Dermis blood vessel endothelial cell (primary cell): ENCODE results near the gene ANP32E. TPM values are rescaled to one million over a fixed set of nuclear protein-coding genes. Genes with fewer than 3 reads are reported as not detected.
"Not testable (repeated sequence)": the region's sequence is repeated elsewhere in the genome, so short reads cannot be mapped to it uniquely, and the experiment has no call there.

Experiments
- DNase-seq: peaks from one replicate; pipeline ENCODE4 v3.0.0; 2010
- total RNA-seq: library from RNA; depleted of rRNA; stranded (reverse); fragments of >200 nt; gene quantifications from 2 replicates; pipeline ENCODE4 v1.2.3, GENCODE V29; 2014

ANP32E gene
- total RNA-seq, 1 donor from 2014 or later = 18.2 TPM

GRCh38 chr1:150256554-150257341 is 20.8 kb upstream of the ANP32E start:
- DNase-seq = no peak

GRCh38 chr1:150256198-150256553 is 20.3 kb upstream of the ANP32E start:
- no peak for DNase-seq

GRCh38 chr1:150249936-150250335 is 14.0 kb upstream of the ANP32E start:
- DNase-seq = no peak

- DNase-seq = no peak
These were observed 7.1 kb upstream of the ANP32E start for GRCh38 chr1:150243003-150243402.

- DNase-seq = no peak
These were observed 1.8 kb upstream of the ANP32E start for GRCh38 chr1:150237746-150238145.

GRCh38 chr1:150237176-150237575 is 1.3 kb upstream of the ANP32E start:
- DNase-seq = not testable (repeated sequence)

GRCh38 chr1:150236614-150237100 is 745 bp upstream of the ANP32E start:
- no peak for DNase-seq

GRCh38 chr1:150235294-150235851 is 539 bp downstream of the ANP32E start:
- DNase-seq = peak; percentile 38

GRCh38 chr1:150234566-150235293 is 1.2 kb downstream of the ANP32E start:
- DNase-seq = peak; percentile 76

GRCh38 chr1:150234309-150234565 is 1.7 kb downstream of the ANP32E start:
- no peak for DNase-seq

GRCh38 chr1:150233359-150234308 is 2.3 kb downstream of the ANP32E start:
- no peak for DNase-seq

- DNase-seq = not testable (repeated sequence)
These were observed 3.0 kb downstream of the ANP32E start for GRCh38 chr1:150232921-150233320.

- not testable (repeated sequence) for DNase-seq
These were observed 7.7 kb downstream of the ANP32E start for GRCh38 chr1:150228246-150228645.

- no peak for DNase-seq
These were observed 8.7 kb downstream of the ANP32E start for GRCh38 chr1:150227228-150227627.

- no peak for DNase-seq
These were observed 9.4 kb downstream of the ANP32E start for GRCh38 chr1:150226486-150226885.

GRCh38 chr1:150225546-150225945 is 10.4 kb downstream of the ANP32E start:
- no peak for DNase-seq

GRCh38 chr1:150224983-150225382 is 10.9 kb downstream of the ANP32E start:
- no peak for DNase-seq

GRCh38 chr1:150221552-150221951 is 14.4 kb downstream of the ANP32E start:
- DNase-seq = peak; percentile 32

GRCh38 chr1:150215855-150216254 is 20.1 kb downstream of the ANP32E start:
- not testable (repeated sequence) for DNase-seq

GRCh38 chr1:150214099-150214756 is 21.7 kb downstream of the ANP32E start:
- DNase-seq = not testable (repeated sequence)

GRCh38 chr1:150213170-150214098 is 22.5 kb downstream of the ANP32E start:
- DNase-seq = peak; percentile 95
